HG03095 (cell line): ENCODE measurements around the gene SPEM2.

ENCODE experiments used
- ATAC-seq: cut with Tn5 transposase; IDR thresholded peaks from one replicate; pipeline ENCODE4 v1.9.1; 2021; ENCODE audit warnings: moderate library complexity; ENCODE audit not compliant: unreplicated experiment

SPEM2 gene

GRCh38 chr17:7419819-7420610 is 5.4 kb upstream of the SPEM2 start, which contains the start of gene SPEM1:
TSS of gene SPEM1 (plus strand) at chr17:7420324. CDS start at chr17:7420385, 61 bp downstream.
- no peak for ATAC-seq

DNA sequence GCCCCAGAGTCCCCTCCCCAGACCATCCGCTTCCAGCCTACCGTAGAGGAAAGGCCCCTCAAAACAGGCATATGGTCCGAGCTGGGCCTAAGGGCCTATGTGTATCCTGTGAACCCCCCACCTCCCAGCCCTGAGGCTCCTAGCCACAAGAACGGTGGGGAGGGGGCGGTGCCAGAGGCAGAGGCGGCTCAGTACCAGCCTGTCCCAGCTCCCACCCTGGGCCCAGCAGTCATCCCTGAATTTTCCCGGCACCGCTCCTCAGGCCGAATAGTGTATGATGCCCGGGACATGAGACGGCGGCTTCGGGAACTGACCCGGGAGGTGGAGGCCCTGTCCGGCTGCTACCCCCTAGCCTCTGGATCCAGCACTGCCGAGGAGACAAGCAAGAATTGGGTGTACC is 4.2 kb upstream of the SPEM2 start:
- ATAC-seq, result no peak

- no peak for ATAC-seq
Measured at GRCh38 chr17:7423679-7424078, 1.7 kb upstream of the SPEM2 start.

DNA sequence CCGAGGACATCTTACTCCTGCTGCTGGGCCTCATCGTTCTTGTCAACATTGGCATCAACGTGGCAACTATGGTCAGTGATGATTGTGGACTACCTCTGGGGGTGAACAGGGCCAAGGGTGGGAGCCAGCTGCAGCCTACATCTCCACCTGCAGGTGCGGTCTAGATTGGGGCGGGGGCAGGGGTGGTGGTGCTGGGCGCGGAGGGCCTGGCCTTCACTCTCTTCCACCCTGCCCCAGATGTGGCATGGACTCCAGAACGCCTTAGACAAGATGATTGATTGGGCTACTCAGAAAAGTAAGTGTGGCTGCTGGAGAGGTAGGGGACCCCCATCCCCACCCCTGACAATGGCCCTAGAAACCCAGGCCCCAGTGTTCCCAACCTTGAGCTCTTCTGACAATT is 340 bp downstream of the SPEM2 start:
- ATAC-seq, result no peak

GRCh38 chr17:7426203-7426863 is 917 bp downstream of the SPEM2 start:
- no peak for ATAC-seq

- no peak for ATAC-seq
Measured at GRCh38 chr17:7426896-7427489, 1.6 kb downstream of the SPEM2 start.

DNA sequence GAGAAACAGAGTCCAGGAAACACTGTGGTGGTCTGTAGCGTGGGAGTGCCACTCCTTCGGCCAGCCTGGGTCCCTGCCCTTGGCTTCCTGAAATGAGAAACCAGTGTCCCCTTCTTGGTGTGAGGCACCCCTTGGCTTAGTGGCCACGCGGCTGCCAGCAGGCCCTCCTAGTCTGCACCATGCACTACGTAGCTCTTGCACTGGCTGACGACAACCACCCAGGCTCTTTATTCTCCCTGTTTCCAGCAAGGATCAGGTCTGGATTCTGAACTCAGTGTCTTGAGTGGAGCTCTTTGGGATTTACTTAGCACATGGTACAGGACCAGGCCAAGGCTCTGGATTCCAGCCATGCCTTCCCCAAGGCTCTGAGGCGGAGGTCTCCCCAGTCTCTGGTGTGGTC is 2.1 kb downstream of the SPEM2 start:
- no peak for ATAC-seq

DNA sequence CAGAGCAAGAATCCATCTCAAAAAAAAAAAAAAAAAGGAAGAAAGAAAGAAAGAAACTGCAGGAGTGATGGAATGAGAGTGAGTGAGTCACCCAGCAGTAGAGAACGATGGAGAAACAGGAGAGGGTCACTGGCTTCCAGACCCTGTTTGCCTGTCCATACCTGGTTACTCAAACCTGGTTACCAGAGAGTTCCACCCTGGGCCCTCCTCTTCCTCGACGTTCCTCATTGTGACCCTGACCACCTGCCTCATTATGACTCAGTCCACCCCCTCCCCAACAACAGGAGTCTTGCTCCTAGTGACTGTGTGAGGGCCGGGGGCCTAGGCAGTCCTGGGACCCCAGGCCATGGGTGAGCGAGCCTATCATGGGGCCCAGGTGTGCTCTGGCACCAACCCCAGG is 3.1 kb downstream of the SPEM2 start, which contains the start of gene SPEM3:
TSS of gene SPEM3 (plus strand) at position 301 of the 400 bp plus-strand sequence. CDS start at position 347, 46 bp downstream.
- no peak for ATAC-seq

DNA sequence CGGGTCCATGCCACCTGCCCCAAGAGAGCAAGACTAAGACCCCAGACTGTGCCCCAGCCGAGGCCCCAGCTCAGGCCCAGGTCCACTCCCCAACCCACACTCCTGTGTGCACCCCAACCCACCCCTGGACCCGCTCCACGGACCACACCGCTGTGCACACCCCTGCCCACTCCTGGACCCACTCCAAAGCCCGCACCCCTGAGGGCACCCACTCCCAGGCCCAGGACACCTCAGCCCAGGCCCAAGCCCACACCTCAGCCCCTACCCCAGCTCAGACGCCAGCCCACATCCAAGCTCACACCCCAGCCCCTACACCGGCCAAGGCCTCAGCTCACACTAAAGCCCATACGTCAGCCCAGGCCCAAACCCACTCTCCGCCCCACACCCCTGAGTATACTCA is 4.3 kb downstream of the SPEM2 start:
- ATAC-seq, result no peak

GRCh38 chr17:7431231-7431630 is 5.8 kb downstream of the SPEM2 start:
- ATAC-seq, result no peak

GRCh38 chr17:7432296-7432695 is 6.9 kb downstream of the SPEM2 start:
- no peak for ATAC-seq

DNA sequence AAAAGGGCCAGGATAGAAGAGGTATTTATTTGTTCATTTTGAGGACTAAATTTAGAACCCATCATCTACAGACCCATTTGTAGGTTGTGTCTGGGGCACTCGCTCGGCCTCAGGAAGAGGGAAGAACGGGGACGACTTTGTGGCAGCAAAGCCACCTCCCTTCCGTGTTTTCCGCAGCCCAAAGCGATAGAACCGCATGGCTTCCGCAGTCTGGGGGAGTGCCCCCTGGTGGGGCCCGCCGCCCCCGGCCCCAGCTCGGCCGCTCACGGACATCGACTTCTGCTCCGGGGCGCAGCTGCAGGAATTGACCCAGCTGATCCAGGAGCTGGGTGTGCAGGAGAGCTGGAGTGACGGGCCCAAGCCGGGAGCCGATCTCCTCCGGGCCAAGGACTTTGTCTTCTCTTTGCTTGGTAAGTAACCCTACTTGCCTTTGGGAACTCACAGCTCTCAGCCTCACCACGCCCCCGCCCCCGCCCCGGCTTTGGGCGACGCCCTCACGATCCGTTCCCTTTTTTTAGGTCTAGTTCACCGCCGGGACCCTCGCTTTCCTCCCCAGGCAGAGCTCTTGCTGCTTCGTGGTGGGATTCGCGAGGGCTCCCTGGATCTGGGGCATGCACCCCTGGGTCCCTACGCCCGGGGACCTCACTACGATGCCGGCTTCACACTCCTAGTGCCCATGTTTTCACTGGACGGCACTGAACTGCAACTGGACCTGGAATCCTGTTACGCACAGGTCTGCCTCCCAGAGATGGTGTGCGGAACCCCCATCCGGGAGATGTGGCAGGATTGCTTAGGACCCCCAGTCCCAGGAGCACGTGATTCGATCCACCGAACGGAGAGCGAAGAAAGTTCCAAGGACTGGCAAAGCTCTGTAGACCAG is 10.5 kb downstream of the SPEM2 start:
- ATAC-seq, result peak; percentile 23

DNA sequence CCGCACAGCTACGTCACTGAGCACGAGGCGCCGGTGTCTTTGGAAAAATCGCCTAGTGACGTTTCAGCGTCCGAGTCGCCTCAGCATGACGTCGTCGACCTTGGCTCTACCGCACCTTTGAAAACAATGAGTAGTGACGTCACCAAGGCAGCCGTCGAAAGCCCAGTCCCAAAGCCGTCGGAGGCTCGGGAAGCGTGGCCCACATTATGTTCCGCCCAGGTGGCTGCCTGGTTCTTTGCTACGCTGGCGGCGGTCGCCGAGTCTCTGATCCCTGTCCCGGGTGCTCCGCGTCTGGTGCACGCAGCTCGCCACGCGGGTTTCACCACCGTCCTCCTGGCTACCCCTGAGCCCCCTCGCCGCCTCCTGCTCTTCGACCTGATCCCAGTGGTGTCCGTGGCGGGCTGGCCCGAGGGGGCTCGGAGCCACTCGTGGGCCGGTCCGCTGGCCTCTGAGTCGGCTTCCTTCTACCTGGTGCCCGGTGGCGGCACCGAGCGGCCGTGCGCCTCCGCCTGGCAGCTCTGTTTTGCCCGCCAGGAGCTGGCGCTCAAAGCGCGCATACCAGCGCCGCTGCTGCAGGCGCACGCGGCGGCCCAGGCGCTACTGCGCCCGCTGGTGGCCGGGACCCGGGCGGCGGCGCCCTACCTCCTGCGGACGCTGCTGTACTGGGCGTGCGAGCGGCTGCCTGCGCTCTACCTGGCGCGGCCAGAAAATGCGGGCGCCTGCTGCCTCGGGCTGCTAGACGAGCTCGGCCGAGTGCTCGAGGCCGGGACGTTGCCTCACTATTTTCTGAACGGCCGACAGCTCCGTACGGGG is 11.3 kb downstream of the SPEM2 start:
- ATAC-seq, result no peak

- no peak for ATAC-seq
Measured at GRCh38 chr17:7437369-7437863, 12.0 kb downstream of the SPEM2 start.

GRCh38 chr17:7437950-7438614 is 12.7 kb downstream of the SPEM2 start:
- no peak for ATAC-seq

- no peak for ATAC-seq
Measured at GRCh38 chr17:7438656-7439460, 13.4 kb downstream of the SPEM2 start.

GRCh38 chr17:7439462-7440112 is 14.2 kb downstream of the SPEM2 start, which contains the start of gene FGF11:
TSS of gene FGF11 (plus strand) at chr17:7439512. CDS start at chr17:7439621, 109 bp downstream.
- ATAC-seq, result no peak
